K562 (cell line): Measurements from ENCODE around the gene PPIAL4G. TPM values are rescaled to one million over a fixed set of nuclear protein-coding genes. Genes with fewer than 3 reads are reported as not detected.

Experiments used
- FOXJ2 ChIP-seq: fragments of 200-800 bp; sonication (Bioruptor generic); IDR thresholded peaks from 2 replicates; pipeline ENCODE4 v1.6.1; 2016; ENCODE audit warnings: missing genetic modification characterization, missing compliant biosample characterization
- GTF2E2 ChIP-seq: fragments of 200-800 bp; sonication (Bioruptor generic); IDR thresholded peaks from 2 replicates; pipeline ENCODE4 v1.6.1; 2016; ENCODE audit warnings: missing genetic modification characterization, missing compliant biosample characterization
- IFI16 ChIP-seq: fragments of 250-450 bp; sonication (Bioruptor Pico); IDR thresholded peaks from 2 replicates; pipeline ENCODE4 v2.1.2; 2022; ENCODE audit warnings: mild to moderate bottlenecking, inconsistent platforms
- KLF1 ChIP-seq: fragments of 450-650 bp; IDR thresholded peaks from 2 replicates; pipeline ENCODE4 v1.6.1; 2016; ENCODE audit warnings: missing genetic modification characterization, missing compliant biosample characterization
- RBM39 ChIP-seq: fragments of 200-400 bp; formaldehyde crosslinking; optimal IDR thresholded peaks from 2 replicates; pipeline ENCODE3; 2018; ENCODE audit warnings: low read depth, low read length
- RCOR1 ChIP-seq, 2 experiments: IDR thresholded peaks; 2 replicates each; pipeline ENCODE4 v1.6.1; 2012; ENCODE audit warnings: low read depth in 2 of 2, low read length in 2 of 2, borderline replicate concordance in 1 of 2, improper control_type of control experiment in 1 of 2
- ZNF57 ChIP-seq: fragments of 450-650 bp; formaldehyde crosslinking; IDR thresholded peaks from 2 replicates; pipeline ENCODE4 v1.4.0; 2020; ENCODE audit warnings: mild to moderate bottlenecking, moderate library complexity
- polyA plus RNA-seq, 8 experiments: library from polyadenylated mRNA; depleted of rRNA in 4 of 8; stranded (reverse) in 5 of 8; unstranded in 3 of 8; fragments of >200 nt; fragmentation: Nextera tagmentation in 2 of 8; fragmentation: Illumina TruSeq in 1 of 8; extraction: Ambion mirVana in 2 of 8; extraction: Trizol in 1 of 8; gene quantifications; 2 replicates each; pipeline versions ENCODE4 v1.2.1 to v1.2.3, GENCODE V29; 2011 to 2014; ENCODE audit warnings: inconsistent platforms in 1 of 8, missing spikeins in 1 of 8
- total RNA-seq, 7 experiments: library from RNA; depleted of rRNA in 6 of 7; stranded (reverse); fragments of >200 nt in 6 of 7; fragmentation: Illumina TruSeq in 2 of 7; extraction: Trizol in 2 of 7; gene quantifications; 2 replicates each; pipeline versions ENCODE4 v1.2.1 to v1.2.3, GENCODE V29; 2011 to 2021; ENCODE audit warnings: low replicate concordance in 1 of 7
- TF ChIP-seq, protein P1 (sequence below): sonication (generic); formaldehyde crosslinking; IDR thresholded peaks from 2 replicates; pipeline ENCODE4 v1.8.0; 2023; ENCODE audit warnings: missing genetic modification reagents, mild to moderate bottlenecking, borderline replicate concordance
- TF ChIP-seq, protein P2 (sequence below): fragments of 250-450 bp; sonication (Bioruptor Pico); IDR thresholded peaks from 2 replicates; pipeline ENCODE4 v1.8.0; 2021; ENCODE audit warnings: mild to moderate bottlenecking, moderate library complexity
- TF ChIP-seq, protein P3 (sequence below): fragments of 450-650 bp; conservative IDR thresholded peaks from 2 replicates; pipeline ENCODE4 v1.6.1; 2016; ENCODE audit warnings: missing genetic modification characterization, low read depth, mild to moderate bottlenecking, control low read depth, missing compliant biosample characterization
- TF ChIP-seq, protein P4 (sequence below): fragments of 450-650 bp; IDR thresholded peaks from 2 replicates; pipeline ENCODE4 v1.6.1; 2016; ENCODE audit warnings: mild to moderate bottlenecking
- TF ChIP-seq, protein P5 (sequence below): fragments of 250-450 bp; sonication (Bioruptor Pico); IDR thresholded peaks from 2 replicates; pipeline ENCODE4 v1.4.0; 2020; ENCODE audit warnings: mild to moderate bottlenecking

Gene PPIAL4G
- total and polyA plus RNA-seq, 9 of the 15 experiments (the other 6 are each of a cell fraction or from before 2014, with no cell fraction given) = not detected

- TF ChIP-seq, protein P1, sequence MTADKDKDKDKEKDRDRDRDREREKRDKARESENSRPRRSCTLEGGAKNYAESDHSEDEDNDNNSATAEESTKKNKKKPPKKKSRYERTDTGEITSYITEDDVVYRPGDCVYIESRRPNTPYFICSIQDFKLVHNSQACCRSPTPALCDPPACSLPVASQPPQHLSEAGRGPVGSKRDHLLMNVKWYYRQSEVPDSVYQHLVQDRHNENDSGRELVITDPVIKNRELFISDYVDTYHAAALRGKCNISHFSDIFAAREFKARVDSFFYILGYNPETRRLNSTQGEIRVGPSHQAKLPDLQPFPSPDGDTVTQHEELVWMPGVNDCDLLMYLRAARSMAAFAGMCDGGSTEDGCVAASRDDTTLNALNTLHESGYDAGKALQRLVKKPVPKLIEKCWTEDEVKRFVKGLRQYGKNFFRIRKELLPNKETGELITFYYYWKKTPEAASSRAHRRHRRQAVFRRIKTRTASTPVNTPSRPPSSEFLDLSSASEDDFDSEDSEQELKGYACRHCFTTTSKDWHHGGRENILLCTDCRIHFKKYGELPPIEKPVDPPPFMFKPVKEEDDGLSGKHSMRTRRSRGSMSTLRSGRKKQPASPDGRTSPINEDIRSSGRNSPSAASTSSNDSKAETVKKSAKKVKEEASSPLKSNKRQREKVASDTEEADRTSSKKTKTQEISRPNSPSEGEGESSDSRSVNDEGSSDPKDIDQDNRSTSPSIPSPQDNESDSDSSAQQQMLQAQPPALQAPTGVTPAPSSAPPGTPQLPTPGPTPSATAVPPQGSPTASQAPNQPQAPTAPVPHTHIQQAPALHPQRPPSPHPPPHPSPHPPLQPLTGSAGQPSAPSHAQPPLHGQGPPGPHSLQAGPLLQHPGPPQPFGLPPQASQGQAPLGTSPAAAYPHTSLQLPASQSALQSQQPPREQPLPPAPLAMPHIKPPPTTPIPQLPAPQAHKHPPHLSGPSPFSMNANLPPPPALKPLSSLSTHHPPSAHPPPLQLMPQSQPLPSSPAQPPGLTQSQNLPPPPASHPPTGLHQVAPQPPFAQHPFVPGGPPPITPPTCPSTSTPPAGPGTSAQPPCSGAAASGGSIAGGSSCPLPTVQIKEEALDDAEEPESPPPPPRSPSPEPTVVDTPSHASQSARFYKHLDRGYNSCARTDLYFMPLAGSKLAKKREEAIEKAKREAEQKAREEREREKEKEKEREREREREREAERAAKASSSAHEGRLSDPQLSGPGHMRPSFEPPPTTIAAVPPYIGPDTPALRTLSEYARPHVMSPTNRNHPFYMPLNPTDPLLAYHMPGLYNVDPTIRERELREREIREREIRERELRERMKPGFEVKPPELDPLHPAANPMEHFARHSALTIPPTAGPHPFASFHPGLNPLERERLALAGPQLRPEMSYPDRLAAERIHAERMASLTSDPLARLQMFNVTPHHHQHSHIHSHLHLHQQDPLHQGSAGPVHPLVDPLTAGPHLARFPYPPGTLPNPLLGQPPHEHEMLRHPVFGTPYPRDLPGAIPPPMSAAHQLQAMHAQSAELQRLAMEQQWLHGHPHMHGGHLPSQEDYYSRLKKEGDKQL (CRISPR knock-in tag) = peak; percentile 92; the same call in 1 of the 2 replicates
- TF ChIP-seq FOXJ2 (tag) = peak; percentile 78; the same call in 1 of the 2 replicates
- TF ChIP-seq, protein P2, sequence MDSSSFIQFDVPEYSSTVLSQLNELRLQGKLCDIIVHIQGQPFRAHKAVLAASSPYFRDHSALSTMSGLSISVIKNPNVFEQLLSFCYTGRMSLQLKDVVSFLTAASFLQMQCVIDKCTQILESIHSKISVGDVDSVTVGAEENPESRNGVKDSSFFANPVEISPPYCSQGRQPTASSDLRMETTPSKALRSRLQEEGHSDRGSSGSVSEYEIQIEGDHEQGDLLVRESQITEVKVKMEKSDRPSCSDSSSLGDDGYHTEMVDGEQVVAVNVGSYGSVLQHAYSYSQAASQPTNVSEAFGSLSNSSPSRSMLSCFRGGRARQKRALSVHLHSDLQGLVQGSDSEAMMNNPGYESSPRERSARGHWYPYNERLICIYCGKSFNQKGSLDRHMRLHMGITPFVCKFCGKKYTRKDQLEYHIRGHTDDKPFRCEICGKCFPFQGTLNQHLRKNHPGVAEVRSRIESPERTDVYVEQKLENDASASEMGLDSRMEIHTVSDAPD (CRISPR knock-in tag) = peak; percentile 79
- peak; percentile 97 for TF ChIP-seq ZNF57 (CRISPR knock-in tag)
- peak; percentile 100 for TF ChIP-seq RBM39
- peak; percentile 99 for TF ChIP-seq GTF2E2
- TF ChIP-seq, protein P3, sequence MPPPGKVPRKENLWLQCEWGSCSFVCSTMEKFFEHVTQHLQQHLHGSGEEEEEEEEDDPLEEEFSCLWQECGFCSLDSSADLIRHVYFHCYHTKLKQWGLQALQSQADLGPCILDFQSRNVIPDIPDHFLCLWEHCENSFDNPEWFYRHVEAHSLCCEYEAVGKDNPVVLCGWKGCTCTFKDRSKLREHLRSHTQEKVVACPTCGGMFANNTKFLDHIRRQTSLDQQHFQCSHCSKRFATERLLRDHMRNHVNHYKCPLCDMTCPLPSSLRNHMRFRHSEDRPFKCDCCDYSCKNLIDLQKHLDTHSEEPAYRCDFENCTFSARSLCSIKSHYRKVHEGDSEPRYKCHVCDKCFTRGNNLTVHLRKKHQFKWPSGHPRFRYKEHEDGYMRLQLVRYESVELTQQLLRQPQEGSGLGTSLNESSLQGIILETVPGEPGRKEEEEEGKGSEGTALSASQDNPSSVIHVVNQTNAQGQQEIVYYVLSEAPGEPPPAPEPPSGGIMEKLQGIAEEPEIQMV (tag) = peak; percentile 45; the same call in 1 of the 2 replicates
- TF ChIP-seq, protein P4, sequence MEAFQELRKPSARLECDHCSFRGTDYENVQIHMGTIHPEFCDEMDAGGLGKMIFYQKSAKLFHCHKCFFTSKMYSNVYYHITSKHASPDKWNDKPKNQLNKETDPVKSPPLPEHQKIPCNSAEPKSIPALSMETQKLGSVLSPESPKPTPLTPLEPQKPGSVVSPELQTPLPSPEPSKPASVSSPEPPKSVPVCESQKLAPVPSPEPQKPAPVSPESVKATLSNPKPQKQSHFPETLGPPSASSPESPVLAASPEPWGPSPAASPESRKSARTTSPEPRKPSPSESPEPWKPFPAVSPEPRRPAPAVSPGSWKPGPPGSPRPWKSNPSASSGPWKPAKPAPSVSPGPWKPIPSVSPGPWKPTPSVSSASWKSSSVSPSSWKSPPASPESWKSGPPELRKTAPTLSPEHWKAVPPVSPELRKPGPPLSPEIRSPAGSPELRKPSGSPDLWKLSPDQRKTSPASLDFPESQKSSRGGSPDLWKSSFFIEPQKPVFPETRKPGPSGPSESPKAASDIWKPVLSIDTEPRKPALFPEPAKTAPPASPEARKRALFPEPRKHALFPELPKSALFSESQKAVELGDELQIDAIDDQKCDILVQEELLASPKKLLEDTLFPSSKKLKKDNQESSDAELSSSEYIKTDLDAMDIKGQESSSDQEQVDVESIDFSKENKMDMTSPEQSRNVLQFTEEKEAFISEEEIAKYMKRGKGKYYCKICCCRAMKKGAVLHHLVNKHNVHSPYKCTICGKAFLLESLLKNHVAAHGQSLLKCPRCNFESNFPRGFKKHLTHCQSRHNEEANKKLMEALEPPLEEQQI = peak; percentile 70; the same call in 1 of the 2 replicates
- 0 out of 2 replicates have a peak, but pooled peaks have one; percentile 19 for TF ChIP-seq IFI16 (CRISPR knock-in tag)
- TF ChIP-seq KLF1 (tag) = peak; percentile 75; the same call in 1 of the 2 replicates
- TF ChIP-seq RCOR1 (IDR thresholded peaks at IDR 0.05; ENCODE audit: borderline replicate concordance in 1 of 2, low read depth in 2 of 2, low read length in 2 of 2) = peak in 1 of 2 experiments; percentile 89; a peak in 1 of 4 replicates
- TF ChIP-seq, protein P5, sequence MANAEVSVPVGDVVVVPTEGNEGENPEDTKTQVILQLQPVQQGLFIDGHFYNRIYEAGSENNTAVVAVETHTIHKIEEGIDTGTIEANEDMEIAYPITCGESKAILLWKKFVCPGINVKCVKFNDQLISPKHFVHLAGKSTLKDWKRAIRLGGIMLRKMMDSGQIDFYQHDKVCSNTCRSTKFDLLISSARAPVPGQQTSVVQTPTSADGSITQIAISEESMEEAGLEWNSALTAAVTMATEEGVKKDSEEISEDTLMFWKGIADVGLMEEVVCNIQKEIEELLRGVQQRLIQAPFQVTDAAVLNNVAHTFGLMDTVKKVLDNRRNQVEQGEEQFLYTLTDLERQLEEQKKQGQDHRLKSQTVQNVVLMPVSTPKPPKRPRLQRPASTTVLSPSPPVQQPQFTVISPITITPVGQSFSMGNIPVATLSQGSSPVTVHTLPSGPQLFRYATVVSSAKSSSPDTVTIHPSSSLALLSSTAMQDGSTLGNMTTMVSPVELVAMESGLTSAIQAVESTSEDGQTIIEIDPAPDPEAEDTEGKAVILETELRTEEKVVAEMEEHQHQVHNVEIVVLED (CRISPR knock-in tag) = peak; percentile 65
Measured at GRCh38 chr1:148522561-148523204, 39.6 kb upstream of the PPIAL4G start (continued).
